IPS DF 4.7 (cell line): ENCODE results near the gene ATXN7L3.

Source experiments
- DNase-seq: peaks from one replicate; pipeline ENCODE4 v3.0.0-alpha.2; 2013; ENCODE audit warnings: low spot score; ENCODE audit errors: extremely low read depth

The ATXN7L3 gene

GRCh38 chr17:44200478-44201155 lies 933 bp upstream of the ATXN7L3 start:
- DNase-seq: no peak

DNA sequence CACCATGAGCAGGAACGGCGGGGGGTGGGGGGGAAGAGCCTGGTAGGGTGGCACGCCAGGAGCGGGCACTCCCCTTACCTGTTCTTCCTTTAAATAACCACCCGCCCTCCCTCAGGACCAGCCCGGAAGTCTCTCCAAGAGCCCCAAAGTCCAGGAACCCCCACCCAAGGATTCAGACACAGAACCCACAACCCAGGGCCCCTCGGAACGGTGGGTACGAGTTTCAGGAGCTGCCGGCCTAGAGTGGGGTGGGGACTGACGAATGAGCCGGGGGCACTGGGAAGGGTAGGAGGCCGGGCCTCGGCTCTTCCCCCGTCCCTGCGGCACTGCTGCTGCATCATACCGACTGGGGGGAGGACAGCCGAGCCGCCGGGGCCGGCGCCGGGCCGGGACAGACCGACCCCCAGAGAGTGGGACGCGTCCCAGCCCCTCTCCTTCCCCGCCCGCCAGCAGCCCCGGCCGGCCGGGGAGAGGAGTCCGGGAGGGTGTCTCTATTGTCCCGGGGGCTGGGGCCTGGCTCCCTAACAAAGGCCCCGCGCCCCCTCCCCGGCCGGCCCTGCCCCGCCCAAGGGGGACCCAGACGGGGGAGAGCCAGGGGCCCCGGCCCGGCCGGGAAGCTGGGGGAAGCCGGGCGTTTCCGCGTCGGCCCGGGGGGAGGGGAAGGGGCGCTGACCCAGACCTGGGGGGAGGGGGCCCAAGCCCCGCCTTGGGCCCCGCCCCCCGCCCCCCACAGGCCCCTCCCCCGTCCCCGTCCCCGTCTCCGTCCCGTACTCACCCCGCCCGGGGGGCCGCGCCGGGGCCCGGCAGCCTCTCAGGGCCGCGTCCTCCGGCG lies 747 bp downstream of the ATXN7L3 start:
- no peak for DNase-seq

DNA sequence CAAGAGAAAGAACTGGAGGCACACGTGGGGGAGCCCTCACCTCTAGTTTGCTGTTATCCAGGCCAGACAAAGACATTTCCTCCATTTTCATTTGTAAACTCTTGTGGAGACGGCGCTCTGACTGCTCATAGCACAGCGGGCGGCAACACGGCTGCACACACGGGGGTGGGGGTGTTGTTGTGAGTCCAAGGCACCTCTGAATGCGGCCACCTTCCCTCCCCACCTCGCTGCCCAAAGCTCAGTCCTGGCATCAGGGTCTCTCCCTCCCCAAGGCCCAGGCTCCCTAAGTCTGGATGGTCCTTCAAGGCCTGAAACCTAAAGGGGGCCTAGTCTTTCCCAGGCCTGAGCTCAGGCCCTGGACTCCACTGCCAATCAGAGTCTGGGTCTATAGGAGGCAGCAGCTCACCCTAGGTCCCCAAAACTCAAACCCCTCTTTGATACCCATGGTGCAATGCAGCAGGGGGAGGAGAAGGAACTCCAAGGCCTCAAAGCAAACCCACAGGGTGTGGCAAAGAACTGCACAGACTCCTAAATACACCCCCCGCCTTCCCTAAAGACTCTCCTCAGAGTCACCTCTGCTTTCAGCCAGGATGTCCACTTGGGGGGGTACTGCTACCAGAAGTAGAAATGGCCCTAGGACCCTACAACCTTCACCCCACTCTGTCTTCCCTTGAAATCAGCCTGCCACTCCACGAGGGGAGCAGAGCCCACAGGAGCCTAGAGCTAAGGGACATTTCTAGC lies 1.5 kb downstream of the ATXN7L3 start:
- no peak for DNase-seq

GRCh38 chr17:44197107-44197506 lies 2.6 kb downstream of the ATXN7L3 start:
- no peak for DNase-seq

- no peak for DNase-seq
Observed at GRCh38 chr17:44193326-44194084, 6.2 kb downstream of the ATXN7L3 start.

- DNase-seq: no peak
Observed at GRCh38 chr17:44192750-44193149, 6.9 kb downstream of the ATXN7L3 start.

DNA sequence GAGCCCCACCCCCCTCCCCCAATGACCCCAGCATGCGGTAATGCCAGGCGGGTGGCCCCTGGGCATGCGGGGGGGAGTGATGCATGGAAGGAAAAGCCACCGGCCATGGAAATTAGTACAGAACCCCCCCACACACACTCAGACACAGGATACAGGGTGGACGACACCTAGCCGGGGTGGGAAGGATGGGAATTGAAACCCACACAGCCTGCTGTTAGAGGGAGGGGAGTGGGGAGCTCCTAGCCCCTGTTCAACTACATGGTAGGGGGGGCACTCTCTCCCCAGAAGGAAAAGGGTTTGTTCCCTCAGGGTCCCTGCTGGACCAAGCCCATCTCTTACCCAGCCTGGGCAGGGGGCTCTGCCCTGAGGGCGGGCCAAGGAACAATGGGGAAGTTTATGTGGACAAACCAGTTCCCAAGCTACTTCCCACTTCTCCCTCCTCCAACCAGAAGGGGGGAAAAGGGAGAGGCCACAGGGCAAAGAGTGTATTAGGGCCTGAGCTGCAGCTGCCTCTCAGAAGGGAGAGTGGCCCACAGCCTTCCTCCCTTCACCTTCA lies 7.7 kb downstream of the ATXN7L3 start:
- DNase-seq: peak; percentile 44

- no peak for DNase-seq
Observed at GRCh38 chr17:44191369-44191768, 8.3 kb downstream of the ATXN7L3 start.

DNA sequence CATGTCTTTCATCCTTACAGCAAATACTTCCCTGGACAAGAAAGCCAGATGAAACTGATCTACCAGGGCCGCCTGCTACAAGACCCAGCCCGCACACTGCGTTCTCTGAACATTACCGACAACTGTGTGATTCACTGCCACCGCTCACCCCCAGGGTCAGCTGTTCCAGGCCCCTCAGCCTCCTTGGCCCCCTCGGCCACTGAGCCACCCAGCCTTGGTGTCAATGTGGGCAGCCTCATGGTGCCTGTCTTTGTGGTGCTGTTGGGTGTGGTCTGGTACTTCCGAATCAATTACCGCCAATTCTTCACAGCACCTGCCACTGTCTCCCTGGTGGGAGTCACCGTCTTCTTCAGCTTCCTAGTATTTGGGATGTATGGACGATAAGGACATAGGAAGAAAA lies 9.2 kb downstream of the ATXN7L3 start:
- DNase-seq: no peak

- DNase-seq: no peak
Observed at GRCh38 chr17:44188576-44189403, 10.9 kb downstream of the ATXN7L3 start.

DNA sequence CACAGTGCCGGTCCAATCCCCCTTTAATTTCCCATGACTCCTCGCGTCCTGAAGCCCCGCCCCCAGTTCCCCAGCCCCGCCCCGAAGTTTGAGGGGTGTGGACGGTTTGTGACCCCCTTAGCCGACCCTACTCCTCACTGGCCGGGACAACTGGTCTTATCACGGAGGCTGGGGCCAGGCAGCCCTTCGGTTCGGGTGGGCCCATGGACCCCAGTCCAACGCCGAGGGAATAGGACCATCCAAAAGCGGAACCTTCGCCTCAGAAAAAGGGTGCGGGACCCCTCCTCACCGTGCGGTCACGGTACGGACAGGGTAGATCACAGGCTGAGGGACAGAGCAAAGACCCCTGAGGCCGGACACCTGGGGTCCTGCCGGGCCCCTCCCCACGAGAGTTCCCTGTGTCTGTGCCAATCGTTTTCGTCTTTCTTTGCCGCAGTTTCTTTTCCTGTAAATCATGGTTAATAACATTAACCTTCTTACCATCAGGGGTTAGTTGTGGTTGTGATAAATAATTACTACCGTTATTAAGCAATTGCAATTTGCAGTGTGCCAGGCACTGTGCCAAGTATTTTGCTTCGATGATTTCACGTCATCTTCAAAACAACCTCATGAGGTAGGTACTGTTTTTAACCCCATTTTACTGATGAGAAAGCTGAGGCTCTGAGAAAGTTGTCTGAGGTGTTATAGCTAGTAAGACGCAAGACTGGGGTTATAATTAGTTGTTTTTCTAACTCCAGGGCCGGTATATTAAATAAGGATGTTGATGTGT lies 12.4 kb downstream of the ATXN7L3 start:
- no peak for DNase-seq

DNA sequence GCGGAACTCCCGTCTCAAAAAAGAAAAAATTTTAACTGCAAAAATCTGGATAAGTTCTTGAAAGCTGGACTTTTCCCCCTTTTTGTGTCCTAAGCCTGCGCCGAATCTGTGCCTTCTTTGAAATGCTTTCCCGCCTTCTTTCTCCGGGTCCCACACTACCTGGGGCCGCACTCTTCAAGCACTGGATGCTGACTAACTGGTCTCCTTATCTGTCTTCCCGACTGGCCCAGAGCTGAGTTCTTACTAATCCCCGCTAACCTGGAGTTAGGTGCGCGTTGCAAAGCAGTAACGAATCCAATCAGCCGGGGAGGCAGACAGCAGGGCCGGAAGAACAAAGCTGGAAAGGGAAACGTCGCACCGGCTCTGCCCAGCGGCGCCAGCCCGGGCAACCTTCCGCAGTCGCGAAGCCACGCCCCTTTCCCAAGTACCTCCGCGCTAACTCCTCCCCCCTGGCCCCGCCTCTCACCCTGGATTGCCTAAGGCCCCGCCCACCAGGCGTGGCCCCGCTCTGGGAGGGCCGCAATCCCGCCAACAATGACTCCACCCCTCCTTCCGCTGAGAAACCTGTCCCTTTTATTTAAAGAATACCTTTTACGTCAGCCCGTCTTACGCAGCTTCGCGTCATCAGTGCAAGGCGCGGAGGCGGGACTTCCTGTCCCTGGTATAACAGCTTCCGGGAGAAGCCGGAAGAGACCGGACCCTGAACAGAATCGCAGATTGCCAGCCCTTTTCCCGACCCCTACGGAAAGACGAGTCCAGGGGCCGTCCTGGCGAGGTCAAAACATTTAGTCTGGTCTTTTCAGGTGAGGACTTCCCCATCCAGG lies 13.2 kb downstream of the ATXN7L3 start, which contains the start of gene TMUB2:
Gene TMUB2 (plus strand): TSS at position 666 of the 824 bp plus-strand sequence. CDS start 737 bp downstream, outside the sequence.
- DNase-seq: peak; percentile 95

GRCh38 chr17:44184212-44184810 lies 15.4 kb downstream of the ATXN7L3 start:
- DNase-seq: no peak

GRCh38 chr17:44183024-44183423 lies 16.7 kb downstream of the ATXN7L3 start:
- DNase-seq: no peak

DNA sequence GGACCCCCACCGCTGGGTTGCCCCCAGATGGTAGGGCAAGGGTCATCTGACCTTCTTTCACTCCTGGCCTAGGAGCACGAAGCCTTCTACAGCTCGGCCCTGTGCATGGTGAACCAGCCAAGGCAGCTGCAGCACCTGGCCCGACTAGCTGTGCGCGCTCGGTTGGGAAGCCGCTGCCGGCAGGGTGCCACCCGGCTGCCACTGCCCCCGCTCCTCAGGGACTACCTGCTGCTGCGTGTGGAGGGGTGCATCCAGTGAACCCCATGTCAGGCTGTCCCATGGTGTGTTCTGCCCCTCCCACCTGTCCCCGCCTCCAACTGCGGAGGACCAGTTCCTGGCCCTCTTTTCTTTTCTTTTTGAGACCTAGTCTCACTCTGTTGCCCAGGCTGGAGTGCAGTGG lies 21.6 kb downstream of the ATXN7L3 start:
- DNase-seq: no peak

- DNase-seq: no peak
Observed at GRCh38 chr17:44177640-44178039, 22.0 kb downstream of the ATXN7L3 start.

DNA sequence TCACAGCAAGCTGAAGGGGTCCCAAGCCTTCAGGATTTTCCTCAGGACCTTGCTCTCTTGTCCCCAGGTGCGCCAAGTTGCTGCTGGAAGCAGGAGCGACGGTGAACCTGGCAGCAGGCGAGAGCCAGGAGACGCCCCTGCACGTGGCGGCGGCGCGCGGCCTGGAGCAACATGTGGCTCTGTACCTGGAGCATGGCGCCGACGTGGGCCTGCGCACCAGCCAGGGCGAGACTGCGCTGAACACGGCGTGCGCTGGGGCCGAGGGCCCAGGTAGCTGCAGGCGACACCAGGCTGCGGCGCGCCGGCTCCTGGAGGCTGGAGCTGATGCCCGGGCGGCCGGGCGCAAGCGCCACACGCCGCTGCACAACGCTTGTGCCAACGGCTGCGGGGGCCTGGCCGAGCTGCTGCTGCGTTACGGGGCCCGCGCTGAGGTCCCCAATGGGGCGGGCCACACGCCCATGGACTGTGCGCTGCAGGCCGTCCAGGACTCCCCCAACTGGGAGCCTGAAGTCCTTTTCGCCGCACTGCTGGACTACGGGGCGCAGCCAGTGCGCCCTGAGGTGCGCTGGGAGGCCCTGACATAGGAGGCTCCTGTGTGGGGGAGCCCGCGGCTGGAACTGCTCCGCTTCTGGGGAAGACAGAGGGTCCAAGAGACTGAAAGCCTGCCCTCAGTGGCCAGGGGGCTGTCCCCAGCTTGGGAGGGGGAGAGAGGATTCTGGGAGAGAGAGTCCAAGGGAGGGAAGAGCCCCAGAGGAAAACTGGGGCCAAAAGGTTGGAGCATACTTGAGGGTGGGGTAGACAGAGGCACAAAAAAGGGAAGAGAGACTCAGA lies 22.8 kb downstream of the ATXN7L3 start:
- DNase-seq: no peak
